Keratinocyte (primary cell): ENCODE results near the gene DCK. TPM values are rescaled to one million over a fixed set of nuclear protein-coding genes. Genes with fewer than 3 reads are reported as not detected.

Source experiments
- DNase-seq: peaks from one replicate; pipeline ENCODE4 v3.0.0-alpha.2; 2011; ENCODE audit warnings: low read depth, missing footprints, low spot score
- FAIRE-seq: peaks from 2 replicates; lab custom pipeline; 2011; peaks lifted over from hg19 to GRCh38; lab: Jason Lieb, UNC
- H2AFZ ChIP-seq: 2 replicates; pipeline ENCODE4 v1.6.0; 2012; ENCODE audit warnings: low read length, control low read depth, inconsistent platforms; ENCODE audit not compliant: control insufficient read depth
- H3K27ac ChIP-seq: 2 replicates; pipeline ENCODE4 v1.5.1; 2011; ENCODE audit warnings: low read length; ENCODE audit not compliant: control insufficient read depth, insufficient read depth
- H3K27me3 ChIP-seq: 3 replicates; pipeline ENCODE4 v1.6.0; 2011; ENCODE audit warnings: low read length; ENCODE audit not compliant: control insufficient read depth, insufficient read depth; ENCODE audit errors: extremely low read depth
- H3K36me3 ChIP-seq, 2 experiments: 2 replicates in 1 of 2; 3 replicates in 1 of 2; pipeline ENCODE4 v1.5.1; 2011; ENCODE audit warnings: low read length in 2 of 2, mild to moderate bottlenecking in 1 of 2; ENCODE audit not compliant: control insufficient read depth in 2 of 2, insufficient read depth in 2 of 2; ENCODE audit errors: extremely low read depth in 1 of 2
- H3K4me1 ChIP-seq: 3 replicates; pipeline ENCODE4 v1.5.1; 2011; ENCODE audit warnings: low read length; ENCODE audit not compliant: control insufficient read depth, insufficient read depth; ENCODE audit errors: extremely low read depth
- H3K4me2 ChIP-seq: 3 replicates; pipeline ENCODE4 v1.6.0; 2011; ENCODE audit warnings: low read depth, low read length; ENCODE audit not compliant: control insufficient read depth, insufficient read depth; ENCODE audit errors: extremely low read depth
- H3K4me3 ChIP-seq, 3 experiments: fragments of 200-600 bp in 1 of 3; sonication (generic) in 1 of 3; 2 replicates in 2 of 3; 3 replicates in 1 of 3; pipeline ENCODE4 v1.5.1; 2011 to 2016; ENCODE audit warnings: low read length in 3 of 3, mild to moderate bottlenecking in 3 of 3, control low read depth in 2 of 3, inconsistent platforms in 1 of 3, low read depth in 1 of 3, mixed read lengths in 1 of 3, mixed run types in 1 of 3, moderate library complexity in 1 of 3; ENCODE audit not compliant: control insufficient read depth in 2 of 3, insufficient read depth in 2 of 3; ENCODE audit errors: extremely low read depth in 1 of 3
- H3K79me2 ChIP-seq: 2 replicates; pipeline ENCODE4 v1.6.0; 2012; ENCODE audit warnings: low read length; ENCODE audit not compliant: control insufficient read depth, insufficient read depth
- H3K9ac ChIP-seq: 3 replicates; pipeline ENCODE4 v1.6.0; 2011; ENCODE audit warnings: low read length; ENCODE audit not compliant: control insufficient read depth, insufficient read depth; ENCODE audit errors: extremely low read depth
- H3K9me1 ChIP-seq: 3 replicates; pipeline ENCODE4 v1.6.0; 2011; ENCODE audit warnings: low read length; ENCODE audit not compliant: control insufficient read depth, insufficient read depth; ENCODE audit errors: extremely low read depth
- H3K9me3 ChIP-seq: 2 replicates; pipeline ENCODE4 v1.5.1; 2012; ENCODE audit warnings: low read depth, low read length; ENCODE audit not compliant: control insufficient read depth
- H4K20me1 ChIP-seq: 3 replicates; pipeline ENCODE4 v1.6.0; 2011; ENCODE audit warnings: low read length; ENCODE audit not compliant: control insufficient read depth, insufficient read depth; ENCODE audit errors: extremely low read depth
- EZH2 ChIP-seq: IDR thresholded peaks from one replicate; pipeline ENCODE4 v1.6.1; 2012; ENCODE audit warnings: inconsistent platforms, mild to moderate bottlenecking, low read length, moderate library complexity
- dilution Hi-C: fragments of 300-500 bp; cut with MboI; formaldehyde crosslinking; loops from one replicate; pipeline ENCODE4 v1.7.0; 2020; ENCODE audit warnings: low sequenced_read_pairs; ENCODE audit not compliant: extremely low pct_ligation_motif_present
- polyA plus RNA-seq, 5 experiments: library from polyadenylated mRNA; depleted of rRNA in 3 of 5; stranded (reverse) in 3 of 5; stranded (forward) in 1 of 5; unstranded in 1 of 5; fragments of >200 nt; gene quantifications; 1 replicate in 1 of 5; 2 replicates in 3 of 5; 3 replicates in 1 of 5; pipeline versions ENCODE4 v1.2.1 to v1.2.3, GENCODE V29; 2011 to 2012; ENCODE audit warnings: missing spikeins in 2 of 5, low read depth in 1 of 5, low replicate concordance in 1 of 5
- TF ChIP-seq, protein P1 (sequence below), 3 experiments: IDR thresholded peaks in 1 of 3; conservative IDR thresholded peaks in 1 of 3; optimal IDR thresholded peaks in 1 of 3; 2 replicates in 2 of 3; 3 replicates in 1 of 3; pipeline versions ENCODE3 to v1.5.1; 2011; ENCODE audit warnings: low read length in 3 of 3, mild to moderate bottlenecking in 3 of 3, moderate library complexity in 2 of 3, control low read depth in 1 of 3, inconsistent platforms in 1 of 3; ENCODE audit not compliant: insufficient read depth in 2 of 3; ENCODE audit errors: extremely low read depth in 1 of 3

DCK gene
- polyA plus RNA-seq, 1 donor (not counting 4 experiments of a cell fraction or from before 2014, with no cell fraction given), result 11.3 TPM

GRCh38 chr4:71062436-71062835, 69.0 kb downstream of the DCK start:
- FAIRE-seq (no peak), DNase-seq (no peak)
- H3K79me2 ChIP-seq, result no peaks in the 10 kb centered on the region
- no peak overlapping the region for H3K4me3 ChIP-seq
- no peak overlapping the region for H3K9ac ChIP-seq
- no peaks in the 10 kb centered on the region for H3K9me1 ChIP-seq
- no peak overlapping the region for H3K27ac ChIP-seq
- TF ChIP-seq, protein P1, sequence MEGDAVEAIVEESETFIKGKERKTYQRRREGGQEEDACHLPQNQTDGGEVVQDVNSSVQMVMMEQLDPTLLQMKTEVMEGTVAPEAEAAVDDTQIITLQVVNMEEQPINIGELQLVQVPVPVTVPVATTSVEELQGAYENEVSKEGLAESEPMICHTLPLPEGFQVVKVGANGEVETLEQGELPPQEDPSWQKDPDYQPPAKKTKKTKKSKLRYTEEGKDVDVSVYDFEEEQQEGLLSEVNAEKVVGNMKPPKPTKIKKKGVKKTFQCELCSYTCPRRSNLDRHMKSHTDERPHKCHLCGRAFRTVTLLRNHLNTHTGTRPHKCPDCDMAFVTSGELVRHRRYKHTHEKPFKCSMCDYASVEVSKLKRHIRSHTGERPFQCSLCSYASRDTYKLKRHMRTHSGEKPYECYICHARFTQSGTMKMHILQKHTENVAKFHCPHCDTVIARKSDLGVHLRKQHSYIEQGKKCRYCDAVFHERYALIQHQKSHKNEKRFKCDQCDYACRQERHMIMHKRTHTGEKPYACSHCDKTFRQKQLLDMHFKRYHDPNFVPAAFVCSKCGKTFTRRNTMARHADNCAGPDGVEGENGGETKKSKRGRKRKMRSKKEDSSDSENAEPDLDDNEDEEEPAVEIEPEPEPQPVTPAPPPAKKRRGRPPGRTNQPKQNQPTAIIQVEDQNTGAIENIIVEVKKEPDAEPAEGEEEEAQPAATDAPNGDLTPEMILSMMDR (optimal IDR thresholded peaks at IDR 0.05 in 1 of 3, IDR thresholded peaks at IDR 0.05 in 1 of 3, conservative IDR thresholded peaks at IDR 0.05 in 1 of 3; ENCODE audit: extremely low read depth in 1 of 3, insufficient read depth in 2 of 3, low read length in 3 of 3), result no peak
- no peak for TF ChIP-seq EZH2
- dilution Hi-C loops, result no loop called here
- H3K9me3 ChIP-seq, result no peaks in the 10 kb centered on the region
- no peaks in the 10 kb centered on the region for H3K27me3 ChIP-seq
- no peak overlapping the region for H2AFZ ChIP-seq
- no peaks in the 10 kb centered on the region for H4K20me1 ChIP-seq
- H3K4me1 ChIP-seq, result no peaks in the 10 kb centered on the region
- no peaks in the 10 kb centered on the region for H3K36me3 ChIP-seq
- no peak overlapping the region for H3K4me2 ChIP-seq

DNA sequence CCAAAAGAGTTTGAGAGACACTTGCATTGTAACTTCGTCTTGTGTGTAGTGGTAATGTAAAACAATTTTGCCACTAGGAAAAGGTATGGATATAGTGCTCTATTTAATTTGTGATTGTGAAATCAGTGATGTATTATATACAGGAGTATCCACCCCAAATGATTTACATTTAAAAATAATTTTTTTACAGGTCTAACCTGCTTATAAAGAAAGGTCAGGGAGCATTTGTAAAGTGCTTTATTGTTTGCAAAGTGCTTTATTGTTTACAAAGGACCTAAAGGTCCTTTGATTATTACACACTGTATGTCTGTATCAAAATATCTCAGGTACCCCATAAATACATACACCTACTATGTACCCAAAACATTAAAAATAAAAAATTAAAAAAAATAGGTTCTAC, 70.3 kb downstream of the DCK start:
- Histone ChIP-seq H3K36me3 (no peaks in the 10 kb centered on the region), H3K79me2 (no peaks in the 10 kb centered on the region), H3K4me3 (no peak overlapping the region), H3K9me1 (no peaks in the 10 kb centered on the region), H3K27me3 (no peaks in the 10 kb centered on the region), H3K9ac (no peak overlapping the region), H3K4me2 (no peak overlapping the region), H3K4me1 (no peaks in the 10 kb centered on the region), H4K20me1 (no peaks in the 10 kb centered on the region), H3K9me3 (no peaks in the 10 kb centered on the region), H3K27ac (no peak overlapping the region), H2AFZ (no peak overlapping the region)
- no peak for DNase-seq
- TF ChIP-seq, protein P1 (optimal IDR thresholded peaks at IDR 0.05 in 1 of 3, IDR thresholded peaks at IDR 0.05 in 1 of 3, conservative IDR thresholded peaks at IDR 0.05 in 1 of 3; ENCODE audit: extremely low read depth in 1 of 3, insufficient read depth in 2 of 3, low read length in 3 of 3), result no peak
- no peak for TF ChIP-seq EZH2
- dilution Hi-C loops, result no loop called here
- no peak for FAIRE-seq
